BE2C (cell line): ENCODE results near the gene JAZF1.

ENCODE experiments used
- DNase-seq: peaks from one replicate; pipeline ENCODE4 v3.0.0-alpha.2; 2020
- H3K27me3 ChIP-seq: fragments of 250-450 bp; sonication (Bioruptor Pico); 2 replicates; pipeline ENCODE4 v1.5.1; 2020; ENCODE audit warnings: mild to moderate bottlenecking
- H3K36me3 ChIP-seq: fragments of 250-450 bp; sonication (Bioruptor Pico); 2 replicates; pipeline ENCODE4 v1.5.1; 2020; ENCODE audit warnings: mild to moderate bottlenecking
- H3K4me1 ChIP-seq: fragments of 250-450 bp; sonication (Bioruptor Pico); 2 replicates; pipeline ENCODE4 v1.5.1; 2020
- H3K4me3 ChIP-seq: 2 replicates; pipeline ENCODE4 v1.5.1; 2011; ENCODE audit warnings: low read depth, low read length
- H3K9me3 ChIP-seq: fragments of 250-450 bp; sonication (Bioruptor Pico); 2 replicates; pipeline ENCODE4 v1.5.1; 2020
- CTCF ChIP-seq: IDR thresholded peaks from 2 replicates; pipeline ENCODE4 v1.5.1; 2012; ENCODE audit warnings: mild to moderate bottlenecking, low read depth, low read length

The JAZF1 gene

GRCh38 chr7:28173531-28173930 is 7.1 kb downstream of the JAZF1 start:
- Histone ChIP-seq H3K4me1 (peaks cover 25% of the 10 kb centered on the region), H3K4me3 (no peak overlapping the region), H3K9me3 (no peaks in the 10 kb centered on the region), H3K27me3 (no peaks in the 10 kb centered on the region), H3K36me3 (peaks cover 3% of the 10 kb centered on the region; the same call in 1 of the 2 replicates)
- TF ChIP-seq CTCF = no peak
- no peak for DNase-seq

DNA sequence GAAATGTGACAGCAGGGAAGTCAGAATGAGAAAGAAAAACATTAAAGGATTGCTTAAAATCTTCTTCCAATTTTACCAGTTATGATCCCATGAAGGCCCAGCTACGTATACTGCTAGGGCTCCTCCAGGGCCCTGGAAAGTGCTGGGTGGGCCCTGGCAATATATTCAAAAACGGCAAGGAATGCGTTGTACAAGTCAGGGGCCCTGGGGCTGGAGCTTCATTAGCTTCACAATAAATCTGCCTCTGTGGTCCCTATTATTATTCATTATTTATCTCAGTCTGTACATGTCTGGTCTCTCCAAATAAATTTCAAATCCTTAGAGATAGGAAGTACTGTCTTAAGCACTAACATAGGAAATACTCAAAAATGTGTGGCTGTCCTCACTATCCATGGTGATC is 7.6 kb downstream of the JAZF1 start:
- no peak overlapping the region for H3K4me3 ChIP-seq
- H3K27me3 ChIP-seq = no peaks in the 10 kb centered on the region
- DNase-seq = no peak
- peaks cover 25% of the 10 kb centered on the region for H3K4me1 ChIP-seq
- TF ChIP-seq CTCF = no peak
- H3K36me3 ChIP-seq = peaks cover 3% of the 10 kb centered on the region
- no peaks in the 10 kb centered on the region for H3K9me3 ChIP-seq

GRCh38 chr7:28170701-28171100 is 9.9 kb downstream of the JAZF1 start:
- DNase-seq = no peak
- Histone ChIP-seq H3K36me3 (peaks cover 3% of the 10 kb centered on the region), H3K27me3 (no peaks in the 10 kb centered on the region), H3K4me3 (no peak overlapping the region), H3K9me3 (no peaks in the 10 kb centered on the region), H3K4me1 (peaks cover 29% of the 10 kb centered on the region)
- no peak for TF ChIP-seq CTCF

- Histone ChIP-seq H3K9me3 (no peaks in the 10 kb centered on the region), H3K36me3 (peaks cover 3% of the 10 kb centered on the region), H3K4me1 (peaks cover 30% of the 10 kb centered on the region), H3K4me3 (no peak overlapping the region), H3K27me3 (no peaks in the 10 kb centered on the region)
- no peak for TF ChIP-seq CTCF
- no peak for DNase-seq
These were observed 11.4 kb downstream of the JAZF1 start for GRCh38 chr7:28169230-28169629.

DNA sequence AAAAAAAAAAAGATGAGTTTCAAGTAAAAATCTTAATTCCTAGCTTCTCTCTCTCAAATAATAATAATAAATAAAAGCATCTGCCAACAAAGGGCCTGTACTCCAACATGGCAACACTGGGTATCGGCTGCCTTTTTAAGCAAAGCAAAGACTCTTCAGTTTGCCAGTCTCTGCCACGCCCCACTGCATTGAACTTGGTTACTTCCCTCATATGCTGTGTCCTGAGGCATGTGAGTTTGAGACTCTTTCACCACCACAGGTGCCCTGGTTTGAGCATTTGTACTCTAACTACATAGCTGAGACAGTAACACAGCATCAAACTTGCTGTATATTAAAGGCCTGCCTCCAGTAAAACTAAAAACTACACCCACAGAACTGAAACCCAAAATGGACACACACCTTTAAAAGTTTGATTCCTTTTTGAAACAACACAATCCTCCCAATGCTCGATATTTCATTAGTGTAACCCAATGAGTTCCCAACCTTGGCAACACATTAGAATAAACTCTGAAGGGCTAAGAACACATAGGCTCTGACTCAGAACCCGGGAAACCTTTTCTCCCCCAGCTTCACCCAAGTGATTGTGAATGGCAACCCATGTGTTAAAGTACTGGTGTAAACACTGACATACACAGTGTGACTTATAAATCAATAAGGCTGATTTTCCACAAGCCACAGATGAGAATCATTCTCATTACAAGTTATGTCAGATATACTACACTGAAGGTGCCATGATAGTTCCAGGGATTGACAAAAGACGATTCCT is 12.0 kb downstream of the JAZF1 start:
- no peak for DNase-seq
- Histone ChIP-seq H3K9me3 (no peaks in the 10 kb centered on the region; the same call in 1 of the 2 replicates), H3K4me1 (peaks cover 34% of the 10 kb centered on the region), H3K36me3 (peaks cover 3% of the 10 kb centered on the region), H3K4me3 (no peak overlapping the region), H3K27me3 (no peaks in the 10 kb centered on the region)
- no peak for TF ChIP-seq CTCF

- Histone ChIP-seq H3K9me3 (no peaks in the 10 kb centered on the region; the same call in none of the 2 replicates), H3K4me3 (no peak overlapping the region), H3K4me1 (peaks cover 34% of the 10 kb centered on the region), H3K27me3 (no peaks in the 10 kb centered on the region), H3K36me3 (peaks cover 12% of the 10 kb centered on the region)
- DNase-seq = no peak
- no peak for TF ChIP-seq CTCF
These were observed 13.4 kb downstream of the JAZF1 start for GRCh38 chr7:28166982-28167715.
